ENCODE results near the gene APOBEC3B.

Gene APOBEC3B

DNA sequence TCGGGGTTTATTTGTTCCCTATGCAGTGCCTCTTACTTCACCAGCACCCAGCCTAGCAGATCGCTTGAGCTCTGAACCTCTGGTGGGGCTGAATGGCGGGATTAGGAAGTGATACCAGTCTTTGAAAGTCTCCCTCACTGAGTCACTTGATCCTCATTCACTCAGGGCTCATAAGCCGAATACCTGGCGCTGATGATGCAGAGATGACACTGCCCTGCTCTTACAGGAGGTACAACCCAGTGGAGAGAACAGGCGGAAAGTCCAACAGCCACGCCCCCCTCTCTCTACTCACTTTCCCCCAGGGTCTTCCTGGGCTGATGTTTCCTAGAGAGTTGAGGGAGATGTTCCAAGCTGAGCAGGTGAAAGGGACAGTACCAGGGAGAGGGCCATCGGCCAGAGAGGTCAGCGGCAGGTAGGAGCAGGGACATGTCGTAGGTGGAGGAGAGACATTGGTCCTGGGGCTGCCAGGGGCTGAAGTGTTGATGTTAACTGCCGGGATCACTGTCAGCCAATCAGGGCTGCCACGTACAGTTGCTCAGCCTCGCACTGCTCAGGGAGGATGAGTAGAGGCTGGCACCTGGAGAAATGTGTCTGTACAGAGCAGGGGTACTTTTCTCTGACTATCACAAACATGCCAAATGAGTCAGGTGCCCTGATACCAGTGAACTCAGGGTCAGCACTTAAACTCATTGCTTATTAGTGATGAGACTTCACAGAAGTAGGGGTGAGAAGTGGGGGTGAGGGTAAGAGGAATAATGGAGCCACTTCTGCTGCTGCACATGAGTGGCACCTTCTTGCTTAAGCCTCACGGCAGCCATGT, 34.6 kb upstream of the APOBEC3B start:
- no peak overlapping the region for H3K9ac ChIP-seq (ENCODE audit: low read length)
- H3K27me3 ChIP-seq (ENCODE audit: insufficient read depth, low read length): peaks cover 5% of the 10 kb centered on the region; the same call in 1 of the 2 replicates
- H3K79me2 ChIP-seq (ENCODE audit: insufficient read depth, low read length): no peaks in the 10 kb centered on the region
- H3K36me3 ChIP-seq (ENCODE audit: insufficient read depth, low read length): no peaks in the 10 kb centered on the region
- no peaks in the 10 kb centered on the region for H3F3A ChIP-seq (ENCODE audit: insufficient read depth, low read length)
- H3K4me3 ChIP-seq (ENCODE audit: low read depth, low read length, poor library complexity, severe bottlenecking): no peak overlapping the region
- H3K9me3 ChIP-seq (ENCODE audit: low read length): no peaks in the 10 kb centered on the region
- TF ChIP-seq, protein P1, sequence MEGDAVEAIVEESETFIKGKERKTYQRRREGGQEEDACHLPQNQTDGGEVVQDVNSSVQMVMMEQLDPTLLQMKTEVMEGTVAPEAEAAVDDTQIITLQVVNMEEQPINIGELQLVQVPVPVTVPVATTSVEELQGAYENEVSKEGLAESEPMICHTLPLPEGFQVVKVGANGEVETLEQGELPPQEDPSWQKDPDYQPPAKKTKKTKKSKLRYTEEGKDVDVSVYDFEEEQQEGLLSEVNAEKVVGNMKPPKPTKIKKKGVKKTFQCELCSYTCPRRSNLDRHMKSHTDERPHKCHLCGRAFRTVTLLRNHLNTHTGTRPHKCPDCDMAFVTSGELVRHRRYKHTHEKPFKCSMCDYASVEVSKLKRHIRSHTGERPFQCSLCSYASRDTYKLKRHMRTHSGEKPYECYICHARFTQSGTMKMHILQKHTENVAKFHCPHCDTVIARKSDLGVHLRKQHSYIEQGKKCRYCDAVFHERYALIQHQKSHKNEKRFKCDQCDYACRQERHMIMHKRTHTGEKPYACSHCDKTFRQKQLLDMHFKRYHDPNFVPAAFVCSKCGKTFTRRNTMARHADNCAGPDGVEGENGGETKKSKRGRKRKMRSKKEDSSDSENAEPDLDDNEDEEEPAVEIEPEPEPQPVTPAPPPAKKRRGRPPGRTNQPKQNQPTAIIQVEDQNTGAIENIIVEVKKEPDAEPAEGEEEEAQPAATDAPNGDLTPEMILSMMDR (IDR thresholded peaks at IDR 0.05; ENCODE audit: low read length): no peak
- no peak for TF ChIP-seq EZH2 (IDR thresholded peaks at IDR 0.05; ENCODE audit: borderline replicate concordance, low read length)
- no peaks in the 10 kb centered on the region for H3K9me2 ChIP-seq (ENCODE audit: low read depth, low read length)
- no peaks in the 10 kb centered on the region for H3K4me1 ChIP-seq (ENCODE audit: insufficient read depth, low read length, severe bottlenecking)
- no peaks in the 10 kb centered on the region for H4K20me1 ChIP-seq (ENCODE audit: insufficient read depth, low read length)
- H3K27ac ChIP-seq (ENCODE audit: low read depth, low read length, poor library complexity, severe bottlenecking): no peak overlapping the region
- H2AFZ ChIP-seq (ENCODE audit: low read length): no peak overlapping the region
- H3K4me2 ChIP-seq (ENCODE audit: low read length): no peak overlapping the region

DNA sequence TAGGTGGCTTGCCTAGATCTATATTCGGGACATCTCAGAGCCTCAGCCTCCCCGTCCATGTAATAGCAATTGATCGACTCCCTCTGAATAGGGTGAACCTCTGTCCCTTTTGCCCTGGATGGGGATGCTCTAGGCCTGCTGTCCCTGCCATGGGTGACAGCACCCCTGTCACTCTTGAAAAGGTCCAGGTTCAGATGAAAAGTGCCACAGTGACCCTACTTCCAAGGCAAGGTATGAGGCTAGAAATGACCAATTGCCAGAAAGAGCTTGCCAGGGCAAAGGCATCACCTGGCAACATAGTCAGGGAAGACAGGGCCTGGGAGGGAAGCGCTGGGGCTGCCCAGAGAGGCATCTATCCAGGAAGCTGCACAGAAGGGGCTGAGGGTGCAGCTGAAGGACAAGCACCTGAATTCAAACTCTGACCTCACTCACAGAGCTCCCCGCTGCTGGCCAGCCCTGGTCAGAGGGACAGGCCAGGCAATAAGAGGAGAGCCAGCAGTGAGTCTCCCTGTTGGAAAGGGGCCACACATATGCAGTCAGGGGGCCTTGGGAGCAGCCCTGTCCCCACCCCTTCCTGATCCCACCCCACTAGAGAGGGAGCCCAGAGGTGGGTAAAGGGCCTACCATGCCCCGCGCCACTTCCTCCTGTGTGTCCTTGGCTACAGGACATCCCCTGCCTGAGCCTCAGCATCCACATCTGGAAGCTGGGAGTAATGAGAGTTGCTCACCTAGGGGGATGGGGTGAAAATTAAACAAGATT, 33.8 kb upstream of the APOBEC3B start:
- no peaks in the 10 kb centered on the region for H3K36me3 ChIP-seq (ENCODE audit: insufficient read depth, low read length)
- H3K9me3 ChIP-seq (ENCODE audit: low read length): no peaks in the 10 kb centered on the region
- H3K27ac ChIP-seq (ENCODE audit: low read depth, low read length, poor library complexity, severe bottlenecking): no peak overlapping the region
- TF ChIP-seq EZH2 (IDR thresholded peaks at IDR 0.05; ENCODE audit: borderline replicate concordance, low read length): no peak
- TF ChIP-seq, protein P1 (IDR thresholded peaks at IDR 0.05; ENCODE audit: low read length): no peak
- H3K27me3 ChIP-seq (ENCODE audit: insufficient read depth, low read length): peaks cover 5% of the 10 kb centered on the region; the same call in 1 of the 2 replicates
- no peaks in the 10 kb centered on the region for H3K79me2 ChIP-seq (ENCODE audit: insufficient read depth, low read length)
- H2AFZ ChIP-seq (ENCODE audit: low read length): no peak overlapping the region
- no peak overlapping the region for H3K4me3 ChIP-seq (ENCODE audit: low read depth, low read length, poor library complexity, severe bottlenecking)
- no peak overlapping the region for H3K9ac ChIP-seq (ENCODE audit: low read length)
- no peaks in the 10 kb centered on the region for H4K20me1 ChIP-seq (ENCODE audit: insufficient read depth, low read length)
- no peaks in the 10 kb centered on the region for H3K9me2 ChIP-seq (ENCODE audit: low read depth, low read length)
- H3K4me2 ChIP-seq (ENCODE audit: low read length): no peak overlapping the region
- no peaks in the 10 kb centered on the region for H3K4me1 ChIP-seq (ENCODE audit: insufficient read depth, low read length, severe bottlenecking)
- H3F3A ChIP-seq (ENCODE audit: insufficient read depth, low read length): no peaks in the 10 kb centered on the region

DNA sequence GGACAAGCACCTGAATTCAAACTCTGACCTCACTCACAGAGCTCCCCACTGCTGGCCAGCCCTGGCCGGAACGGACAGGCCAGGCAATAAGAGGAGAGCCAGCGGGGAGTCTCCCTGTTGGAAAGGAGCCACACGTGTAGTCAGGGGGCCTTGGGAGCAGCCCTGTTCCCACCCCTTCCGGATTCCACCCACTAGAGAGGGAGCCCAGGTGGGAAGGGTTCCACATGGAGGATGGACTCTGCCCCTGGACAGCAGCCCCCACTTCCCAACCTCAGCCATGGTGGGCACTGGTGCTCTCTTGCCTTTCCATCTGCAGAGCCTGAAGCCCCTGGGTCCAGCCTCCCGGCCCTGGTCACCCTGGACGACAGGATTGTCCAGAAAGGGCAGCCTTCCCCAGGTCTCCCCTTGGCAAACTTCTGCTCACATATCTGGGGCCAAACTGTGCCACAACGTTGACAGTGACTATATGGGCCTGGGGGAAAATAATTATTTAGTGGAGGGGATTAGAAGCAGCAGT, 32.2 kb upstream of the APOBEC3B start:
- H3K36me3 ChIP-seq (ENCODE audit: insufficient read depth, low read length): no peaks in the 10 kb centered on the region
- H3K9me2 ChIP-seq (ENCODE audit: low read depth, low read length): no peaks in the 10 kb centered on the region
- no peak overlapping the region for H3K4me3 ChIP-seq (ENCODE audit: low read depth, low read length, poor library complexity, severe bottlenecking)
- no peaks in the 10 kb centered on the region for H4K20me1 ChIP-seq (ENCODE audit: insufficient read depth, low read length)
- H3K4me2 ChIP-seq (ENCODE audit: low read length): no peak overlapping the region
- TF ChIP-seq, protein P1 (IDR thresholded peaks at IDR 0.05; ENCODE audit: low read length): no peak
- no peak for TF ChIP-seq EZH2 (IDR thresholded peaks at IDR 0.05; ENCODE audit: borderline replicate concordance, low read length)
- H3K79me2 ChIP-seq (ENCODE audit: insufficient read depth, low read length): no peaks in the 10 kb centered on the region
- H3K27me3 ChIP-seq (ENCODE audit: insufficient read depth, low read length): peaks cover 5% of the 10 kb centered on the region; the same call in 1 of the 2 replicates
- no peak overlapping the region for H3K9ac ChIP-seq (ENCODE audit: low read length)
- H3F3A ChIP-seq (ENCODE audit: insufficient read depth, low read length): no peaks in the 10 kb centered on the region
- H3K9me3 ChIP-seq (ENCODE audit: low read length): no peaks in the 10 kb centered on the region
- no peak overlapping the region for H3K27ac ChIP-seq (ENCODE audit: low read depth, low read length, poor library complexity, severe bottlenecking)
- H3K4me1 ChIP-seq (ENCODE audit: insufficient read depth, low read length, severe bottlenecking): no peaks in the 10 kb centered on the region
- no peak overlapping the region for H2AFZ ChIP-seq (ENCODE audit: low read length)

Measured in OCI-LY1 (cell line).